Occipital lobe (tissue), 3 donors: ENCODE data around the gene APOBEC3F. TPM values are rescaled to one million over a fixed set of nuclear protein-coding genes. Genes with fewer than 3 reads are reported as not detected.

Source experiments
- DNase-seq: peaks from one replicate; lab custom pipeline; 2025; lab: John Stamatoyannopoulos, UW
- small RNA-seq: library from RNA; depleted of rRNA; stranded (forward); fragments of <200 nt; gene quantifications from one replicate; pipeline ENCODE3, GENCODE V24; 2014
- total RNA-seq: library from RNA; depleted of rRNA; stranded (reverse); fragments of >200 nt; gene quantifications from one replicate; pipeline ENCODE4 v1.2.3, GENCODE V29; 2014

Gene APOBEC3F
- total RNA-seq, 1 donor from 2014 or later: 0.31 TPM

DNA sequence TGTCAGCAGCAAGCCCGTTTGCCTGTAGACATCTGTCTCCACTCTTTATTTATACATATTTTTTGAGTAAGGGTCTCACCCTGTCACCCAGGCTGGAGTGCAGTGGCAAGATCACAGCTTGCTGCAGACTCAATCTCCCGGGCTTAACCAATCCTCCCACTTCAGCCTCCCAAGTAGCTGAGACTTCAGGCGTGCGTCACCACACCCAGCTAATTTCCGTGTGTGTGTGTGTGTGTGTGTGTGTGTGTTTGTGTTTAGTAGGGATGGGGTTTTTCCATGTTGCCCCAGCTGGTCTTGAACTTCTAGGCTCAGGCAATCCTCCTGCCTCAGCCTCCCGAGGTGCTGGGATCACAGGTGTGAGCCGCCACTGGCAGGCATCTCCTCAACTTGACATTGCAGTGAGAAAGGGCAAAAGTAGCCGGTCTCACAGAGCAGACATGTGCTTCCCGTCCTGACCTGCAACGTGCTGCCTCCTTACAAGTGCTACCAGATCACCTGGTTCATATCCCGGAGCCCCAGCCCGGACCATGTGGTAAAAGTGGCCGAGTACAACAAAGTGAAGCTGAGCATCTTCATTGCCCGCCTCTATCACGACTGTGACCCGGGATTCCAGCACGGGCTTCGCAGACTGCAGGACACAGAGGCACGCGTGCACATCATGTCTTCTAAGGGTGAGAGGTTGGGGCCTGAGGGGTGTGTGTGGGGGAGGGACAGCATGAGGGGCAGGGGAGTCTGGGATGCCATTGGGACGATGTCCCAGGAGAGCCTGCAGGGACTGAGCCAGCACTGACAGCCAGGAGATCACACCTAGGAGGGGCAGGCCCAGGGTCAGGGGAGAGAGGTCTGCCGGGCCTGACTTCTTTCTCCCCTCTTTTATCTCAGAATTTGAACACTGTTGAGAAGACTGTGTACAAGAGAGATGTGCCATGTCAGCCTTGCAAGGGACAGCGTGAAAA is 50.7 kb downstream of the APOBEC3F start:
- DNase-seq: no peak

DNA sequence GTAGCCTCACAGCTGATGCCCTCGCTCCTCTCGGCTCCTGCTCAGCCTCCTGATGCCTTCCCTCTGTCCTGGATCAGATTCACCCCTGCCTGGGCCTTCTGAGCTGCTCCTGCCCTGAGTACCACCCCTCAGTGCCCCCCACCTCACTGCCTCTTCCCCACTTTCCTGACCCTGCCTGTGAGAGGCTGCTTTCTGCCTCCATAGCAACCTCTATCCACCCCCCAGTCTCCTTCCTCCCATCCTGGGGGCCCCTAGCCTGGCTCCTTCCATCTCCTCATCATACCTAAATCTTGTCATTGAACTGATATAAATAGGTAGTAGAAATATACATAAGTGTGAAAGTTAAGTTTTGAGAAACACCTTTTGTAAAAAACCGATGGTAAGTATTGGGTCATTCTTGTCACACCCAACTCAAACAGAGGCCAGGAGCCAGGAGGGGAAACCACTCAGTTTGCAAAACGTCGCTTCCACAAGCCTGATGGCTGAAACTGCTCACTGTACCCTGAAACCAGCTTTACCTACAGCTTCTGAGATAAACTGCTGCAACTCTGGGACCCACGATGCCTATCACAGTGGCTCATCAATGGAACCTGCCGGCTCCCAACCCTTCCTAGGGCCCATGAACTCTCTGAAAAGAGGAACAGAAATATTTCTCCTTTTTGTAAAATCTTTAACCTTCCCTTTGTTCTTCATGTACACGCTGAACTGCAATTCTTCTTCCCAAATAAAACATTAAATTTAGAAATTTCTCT is 51.6 kb downstream of the APOBEC3F start:
- no peak for DNase-seq

GRCh38 chr22:39094717-39095389 is 54.2 kb downstream of the APOBEC3F start:
- DNase-seq: no peak

DNA sequence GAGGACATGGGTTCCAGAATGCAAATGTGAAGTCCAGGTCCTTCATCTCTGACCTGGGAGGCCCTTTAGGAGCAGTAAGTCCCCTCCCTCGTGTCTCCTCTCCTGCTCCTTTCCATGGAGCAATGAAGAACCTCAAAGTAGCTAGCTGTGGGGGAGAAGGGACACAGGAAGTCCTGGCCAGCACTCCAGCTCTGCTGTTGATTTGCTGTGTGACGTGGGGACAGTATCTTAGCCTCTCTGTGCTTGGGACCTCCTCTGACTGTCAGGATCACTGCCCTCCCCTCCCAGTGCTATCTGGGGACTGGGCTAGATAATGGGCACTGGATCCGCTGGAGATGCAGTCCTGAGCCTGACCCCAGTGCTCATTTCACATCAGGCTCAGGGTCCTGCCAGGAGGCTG is 55.3 kb downstream of the APOBEC3F start:
- no peak for DNase-seq

DNA sequence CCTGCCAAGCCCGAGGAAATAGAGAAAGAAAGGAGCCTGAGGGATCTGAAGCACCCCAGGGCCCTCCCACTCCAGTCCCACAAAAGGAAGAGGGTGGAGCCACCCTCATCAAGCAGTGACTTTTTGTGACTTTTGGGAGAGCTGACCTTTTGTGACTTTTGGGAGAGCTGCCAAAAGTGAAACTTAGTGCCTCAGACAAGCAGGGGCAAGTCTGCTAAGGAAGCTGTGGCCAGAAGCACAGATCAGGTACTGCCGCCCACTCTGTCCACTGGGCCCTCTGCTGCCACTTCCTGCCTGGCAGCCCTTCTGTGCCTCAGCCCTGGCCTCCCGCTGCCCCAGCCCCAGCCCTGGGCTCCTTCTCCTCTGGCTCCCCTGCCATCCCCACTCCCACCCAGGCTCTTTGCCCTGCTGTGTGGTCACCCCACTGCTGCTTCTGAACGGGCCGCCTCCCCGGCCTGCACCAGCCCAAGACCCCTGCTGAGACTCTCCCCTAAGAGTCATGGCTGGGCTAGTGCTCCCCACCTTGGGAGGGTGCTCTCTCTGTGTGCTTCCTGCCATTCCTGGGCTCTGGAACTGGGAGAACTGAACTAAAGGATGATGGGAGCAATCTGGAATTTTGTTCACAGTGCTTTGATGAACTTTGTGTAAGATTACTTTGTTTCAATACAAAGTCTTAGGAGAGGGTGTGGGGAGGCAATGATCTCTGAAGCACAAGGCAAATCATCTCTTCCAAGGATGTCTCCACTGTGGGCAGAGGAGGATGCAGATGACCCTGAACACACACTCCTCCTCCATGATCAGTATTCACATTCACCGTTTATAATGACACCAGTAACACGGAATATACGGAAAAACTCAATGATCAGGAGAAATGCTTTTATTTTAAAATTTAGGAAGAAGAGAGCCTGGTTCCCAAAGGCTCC is 56.7 kb downstream of the APOBEC3F start, which contains the start of gene APOBEC3H:
APOBEC3H (plus strand) TSS at position 147 of the 923 bp plus-strand sequence. CDS start 3,035 bp downstream, outside the sequence.
- DNase-seq: no peak

GRCh38 chr22:39098026-39098425 is 57.4 kb downstream of the APOBEC3F start:
- no peak for DNase-seq

GRCh38 chr22:39098576-39098975 is 57.9 kb downstream of the APOBEC3F start:
- no peak for DNase-seq

DNA sequence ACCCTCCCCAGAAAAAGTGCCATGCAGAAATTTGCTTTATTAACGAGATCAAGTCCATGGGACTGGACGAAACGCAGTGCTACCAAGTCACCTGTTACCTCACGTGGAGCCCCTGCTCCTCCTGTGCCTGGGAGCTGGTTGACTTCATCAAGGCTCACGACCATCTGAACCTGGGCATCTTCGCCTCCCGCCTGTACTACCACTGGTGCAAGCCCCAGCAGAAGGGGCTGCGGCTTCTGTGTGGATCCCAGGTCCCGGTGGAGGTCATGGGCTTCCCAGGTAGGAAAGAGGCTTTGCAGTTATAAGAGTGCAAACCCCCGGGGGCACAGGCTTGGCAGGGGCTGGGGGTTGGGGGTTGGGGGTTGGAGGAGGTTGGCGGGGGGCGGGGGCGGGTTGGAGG is 60.6 kb downstream of the APOBEC3F start:
- DNase-seq: no peak

DNA sequence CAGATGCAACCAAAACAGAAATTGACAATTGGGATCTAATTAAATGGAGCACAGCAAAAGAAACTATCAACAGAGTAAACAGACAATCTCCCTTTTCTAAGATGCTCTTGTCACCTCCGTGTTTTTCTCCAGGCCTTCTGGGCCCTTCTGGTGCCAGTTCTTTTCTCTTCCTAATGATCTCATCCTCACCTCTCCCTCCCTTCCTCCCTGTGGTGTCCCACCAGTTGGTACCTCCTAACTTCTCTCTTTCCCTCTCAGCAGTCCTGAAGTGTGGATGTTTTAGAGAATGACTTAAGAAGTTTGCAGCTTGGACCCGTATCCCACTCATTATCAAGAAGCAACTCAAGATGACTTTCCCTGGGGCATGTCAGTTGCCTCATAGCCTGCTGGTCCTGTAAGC is 62.8 kb downstream of the APOBEC3F start:
- DNase-seq: no peak

Small RNA genes within 50 kb of the gene (small RNA-seq; reads per million reads assigned to genes)
- not detected for gene AL022318.2

Other genes starting within 250 kb of the APOBEC3F start
- 17.3 TPM for gene DNAL4, start 246.7 kb upstream of the APOBEC3F start, total RNA-seq
- gene NPTXR, start 196.8 kb upstream of the APOBEC3F start, total RNA-seq: 11.5 TPM
- 33.8 TPM for gene CBX6, start 168.6 kb upstream of the APOBEC3F start, total RNA-seq
- not detected for gene APOBEC3A, start 83.3 kb upstream of the APOBEC3F start, total RNA-seq
- gene APOBEC3B, start 58.5 kb upstream of the APOBEC3F start, total RNA-seq: not detected
- 0.31 TPM for gene APOBEC3C, start 26.6 kb upstream of the APOBEC3F start, total RNA-seq
- gene APOBEC3D, start 19.7 kb upstream of the APOBEC3F start, total RNA-seq: 0.16 TPM
- gene APOBEC3G, start 36.4 kb downstream of the APOBEC3F start, total RNA-seq: 1.9 TPM
- gene APOBEC3H, start 56.4 kb downstream of the APOBEC3F start, total RNA-seq: not detected
- gene CBX7, start 111.8 kb downstream of the APOBEC3F start, total RNA-seq: 6.6 TPM
- gene PDGFB, start 204.1 kb downstream of the APOBEC3F start, total RNA-seq: 2.5 TPM